ENCODE measurements around the gene MTA1.
A peak's percentile ranks its signal among the peaks of the same experiment; 100 is the strongest.

The MTA1 gene

DNA sequence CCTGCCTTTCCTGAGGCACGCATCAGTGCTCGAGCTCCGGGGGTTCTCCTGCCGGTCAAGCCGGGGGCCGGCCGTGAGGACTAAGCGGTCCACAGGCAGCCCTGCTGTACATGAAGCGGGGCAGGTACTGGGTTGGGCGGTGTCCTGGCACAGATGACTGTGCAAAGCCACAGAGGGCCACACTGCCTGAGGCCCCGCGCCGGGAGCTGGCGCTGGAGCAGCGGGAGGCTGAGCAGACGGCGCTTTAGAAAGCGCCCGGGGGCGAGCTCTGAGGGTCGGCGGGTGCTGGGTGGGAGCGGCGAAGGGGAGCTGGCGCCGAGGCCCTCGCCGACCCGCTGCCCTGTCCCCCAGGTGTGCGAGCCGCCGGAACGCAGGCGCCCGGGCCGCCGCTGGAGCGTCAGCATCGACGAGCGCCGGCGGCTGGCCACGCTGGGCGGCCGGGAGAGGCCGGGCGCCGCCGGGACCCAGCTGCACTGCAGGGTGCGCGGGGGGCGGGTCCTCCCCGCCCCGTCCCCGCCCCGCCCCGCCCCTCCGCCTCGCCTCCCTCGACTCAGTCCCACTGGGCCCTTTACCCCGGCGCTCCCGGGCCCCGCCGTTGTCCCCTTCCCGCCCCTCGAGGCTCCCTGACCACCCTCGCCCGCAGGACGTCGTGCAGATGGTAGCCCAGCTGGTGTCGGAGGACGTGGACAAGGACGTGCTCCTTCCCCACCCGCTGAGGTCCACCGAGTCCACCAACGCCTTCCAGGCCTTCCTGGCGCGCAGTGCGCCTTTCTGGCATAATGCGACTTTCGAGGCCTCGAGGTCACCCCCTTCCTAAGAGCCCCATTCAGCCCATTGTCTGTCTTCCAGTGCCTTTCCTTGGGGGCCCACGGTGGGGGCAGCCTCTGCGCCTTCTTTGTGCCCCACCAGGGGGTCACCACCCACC is 8.3 kb upstream of the MTA1 start:
- no peak for DNase-seq

DNA sequence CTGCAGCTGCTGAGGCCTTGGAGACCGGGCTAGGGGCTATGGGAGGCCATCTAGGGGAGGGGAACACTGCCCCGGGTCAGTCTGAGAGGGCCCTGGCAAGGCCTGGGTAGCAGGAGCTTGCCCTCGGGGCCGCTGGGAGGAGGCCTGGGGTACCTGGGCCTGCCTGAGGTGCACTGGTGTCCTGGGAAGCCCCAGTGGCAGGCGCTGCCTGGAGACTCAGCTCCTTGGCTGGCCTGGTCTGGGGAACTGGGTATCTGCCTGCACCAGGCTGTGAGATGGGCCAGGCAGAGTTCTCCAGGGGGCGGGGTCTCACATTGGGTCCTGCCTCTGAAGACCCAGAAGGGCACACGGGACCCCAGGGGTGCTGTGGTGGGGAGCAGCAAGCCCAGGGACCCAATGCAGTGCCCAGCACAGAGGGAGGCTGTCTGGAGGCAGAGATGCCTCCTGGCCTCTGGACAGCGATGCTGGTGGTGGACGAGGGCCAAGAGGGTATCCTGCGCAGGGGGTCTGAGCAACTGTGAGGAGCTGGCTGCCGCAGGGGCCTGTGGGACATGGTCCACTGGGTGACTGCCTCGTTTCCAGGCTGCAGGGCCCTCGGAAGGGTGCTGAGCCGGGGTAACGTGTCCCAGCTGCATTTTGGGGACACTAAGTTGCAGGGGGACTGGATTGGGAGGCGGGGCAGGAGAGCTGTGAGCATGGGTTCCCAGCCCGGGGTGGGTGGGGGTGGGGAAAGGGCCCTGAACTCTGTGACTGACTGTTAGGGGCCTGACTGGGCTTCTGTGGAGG is 7.4 kb upstream of the MTA1 start:
- no peak for DNase-seq

DNA sequence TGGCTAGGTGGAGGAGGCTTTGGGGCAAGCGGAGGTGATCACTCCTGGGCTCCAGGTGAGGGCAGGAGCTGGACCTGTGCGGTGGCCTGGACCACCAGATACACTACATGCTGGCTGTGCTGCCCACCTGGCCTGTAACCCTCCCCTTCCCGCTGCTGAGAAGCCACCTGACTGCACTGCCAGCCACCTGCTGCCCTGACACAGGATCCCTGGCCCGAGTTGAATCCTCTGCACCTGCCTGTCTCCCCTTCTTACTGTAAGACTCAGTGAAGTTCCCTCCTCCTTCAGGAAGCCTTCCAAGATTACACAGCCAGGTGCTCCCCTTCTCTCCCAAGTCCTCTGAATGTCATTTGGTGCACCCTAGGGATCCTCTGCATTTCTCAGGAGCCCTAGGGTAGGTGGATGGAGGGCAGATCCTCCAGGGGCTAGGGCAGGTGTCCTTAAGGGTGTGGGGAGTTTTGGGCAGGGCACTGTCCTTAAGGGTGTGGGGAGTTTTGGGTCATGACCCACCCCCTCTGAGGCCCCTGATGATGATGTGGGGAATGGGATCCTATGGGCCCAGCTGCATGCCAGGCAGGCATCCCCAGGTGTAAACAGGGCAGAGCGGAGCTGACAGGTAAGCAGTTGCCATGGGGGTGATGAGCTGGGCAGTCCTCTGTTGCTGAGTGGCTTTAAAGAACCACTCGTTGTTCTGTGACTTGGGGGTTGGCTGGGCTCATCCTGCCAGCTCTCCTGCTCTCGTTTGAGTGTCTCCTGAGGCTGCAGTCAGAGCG is 6.7 kb upstream of the MTA1 start:
- no peak for DNase-seq

DNA sequence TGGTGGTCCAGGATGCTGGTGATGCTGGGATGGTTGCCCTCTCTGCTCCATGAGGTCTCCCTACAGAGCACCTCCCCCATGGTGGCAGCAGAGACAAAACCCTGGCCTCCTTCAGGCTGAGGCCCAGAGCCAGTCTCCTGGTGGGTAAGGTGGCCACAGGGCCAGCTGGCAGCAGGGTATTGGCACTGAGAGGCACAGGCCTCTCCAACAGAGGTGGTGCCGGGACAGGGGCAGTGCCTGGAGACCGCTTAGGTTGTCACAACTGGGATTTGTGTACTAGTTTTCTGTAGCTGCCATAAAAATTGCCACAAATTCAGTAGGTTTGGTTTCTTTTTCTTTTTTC is 6.1 kb upstream of the MTA1 start:
- no peak for DNase-seq

DNA sequence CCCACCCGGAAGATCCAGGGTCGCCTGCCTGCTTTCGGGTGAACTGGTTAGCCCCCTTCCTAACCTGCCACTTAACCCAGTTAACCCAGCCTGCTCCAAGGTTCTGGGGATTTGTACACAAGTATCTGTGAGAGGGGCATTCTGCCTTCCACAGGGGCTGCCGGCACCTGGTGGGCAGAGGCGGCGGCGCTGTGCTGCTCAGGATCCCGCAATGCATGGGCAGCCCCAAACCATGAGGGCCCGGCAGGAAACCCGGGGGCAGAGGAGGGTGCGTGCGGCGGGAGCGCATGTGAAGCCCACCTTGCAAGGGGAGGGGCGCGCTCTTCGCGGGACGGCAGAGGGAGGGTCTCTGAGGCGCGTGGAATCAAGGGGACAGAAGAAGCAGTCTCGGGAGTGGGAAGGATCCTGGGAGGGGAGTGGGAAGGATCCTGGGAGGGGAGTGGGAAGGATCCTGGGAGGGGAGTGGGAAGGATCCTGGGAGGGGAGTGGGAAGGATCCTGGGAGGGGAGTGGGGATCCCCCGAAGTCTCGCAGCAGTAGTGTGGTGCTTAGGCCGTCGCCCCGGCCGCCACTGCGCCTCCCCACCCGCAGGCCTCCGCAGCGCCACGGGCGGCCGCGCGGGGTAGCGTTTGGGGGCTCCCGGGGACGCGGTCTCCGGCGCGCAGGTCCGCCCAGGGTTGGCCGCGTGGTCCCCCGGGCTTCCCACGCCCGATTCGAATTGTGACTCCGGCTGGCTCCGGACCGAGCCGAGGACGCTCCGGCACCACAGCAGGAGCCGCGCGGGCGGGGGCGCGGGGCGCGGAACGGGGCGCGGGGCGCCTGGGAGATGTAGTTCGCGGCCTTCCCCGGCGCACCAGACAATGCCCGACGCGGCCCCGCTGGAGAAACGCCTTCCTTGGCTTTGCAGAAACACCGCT is 4.9 kb upstream of the MTA1 start:
- peak; percentile 56 for DNase-seq

DNA sequence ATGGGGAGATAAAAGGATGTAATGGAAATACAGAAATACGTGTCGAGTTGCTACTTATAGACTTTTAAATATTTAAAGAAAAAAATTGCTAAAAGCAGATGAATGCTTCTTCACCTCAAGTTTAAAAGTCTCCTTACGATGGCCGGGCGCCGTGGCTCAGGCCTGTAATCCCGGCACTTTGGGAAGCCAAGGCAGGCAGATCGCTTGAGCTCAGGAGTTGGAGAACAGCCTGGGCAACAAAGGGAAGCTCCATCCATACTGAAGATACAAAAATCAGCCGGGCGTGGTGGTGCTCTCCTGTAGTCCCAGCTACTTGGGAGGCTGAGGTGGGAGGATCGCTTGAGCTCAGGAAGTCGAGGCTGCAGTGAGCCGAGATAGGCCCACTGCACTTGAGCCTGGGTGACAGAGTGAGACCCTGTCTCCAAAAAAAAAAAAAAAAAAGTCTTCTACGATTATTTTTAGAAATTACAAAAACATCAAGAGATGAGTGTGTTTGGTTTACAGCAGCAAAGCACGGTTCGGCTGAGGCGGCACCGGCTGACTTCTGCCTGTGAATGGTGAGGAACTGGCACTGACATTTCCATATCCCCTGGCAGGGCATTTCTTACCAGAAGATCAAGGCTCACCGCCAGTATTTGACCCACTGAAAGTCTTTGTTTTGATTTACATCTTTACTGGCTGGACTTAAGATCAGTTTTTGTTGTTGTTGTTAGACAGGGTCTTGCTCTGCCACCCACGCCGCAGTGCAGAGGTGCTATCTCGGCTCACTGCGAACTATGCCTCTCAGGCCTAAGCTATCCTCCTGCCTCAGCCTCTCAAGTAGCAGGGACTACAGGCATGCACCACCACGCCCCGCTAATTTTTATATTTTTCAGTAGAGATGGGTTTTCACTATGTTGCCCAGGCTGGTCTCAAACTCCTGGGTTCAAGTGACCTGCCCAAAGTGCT is 3.9 kb upstream of the MTA1 start:
- no peak for DNase-seq

DNA sequence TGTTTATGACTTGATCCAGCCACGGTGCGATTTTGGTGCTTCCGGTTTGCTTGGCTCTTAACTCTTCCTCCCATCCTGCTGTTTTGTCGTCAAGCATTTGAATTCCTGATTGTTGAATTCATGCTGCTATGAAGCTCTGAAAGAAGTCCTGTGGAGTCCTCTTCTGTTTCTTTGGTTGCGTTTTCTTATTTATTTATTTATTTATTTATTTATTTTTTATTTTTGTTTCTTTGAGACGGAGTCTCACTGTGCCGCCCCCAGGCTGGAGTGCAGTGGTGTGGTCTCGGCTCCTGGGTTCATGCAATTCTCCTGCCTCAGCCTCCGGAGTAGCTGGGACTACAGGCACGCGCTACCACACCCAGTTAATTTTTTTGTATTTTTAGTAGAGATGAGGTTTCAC is 3.0 kb upstream of the MTA1 start:
- no peak for DNase-seq

DNA sequence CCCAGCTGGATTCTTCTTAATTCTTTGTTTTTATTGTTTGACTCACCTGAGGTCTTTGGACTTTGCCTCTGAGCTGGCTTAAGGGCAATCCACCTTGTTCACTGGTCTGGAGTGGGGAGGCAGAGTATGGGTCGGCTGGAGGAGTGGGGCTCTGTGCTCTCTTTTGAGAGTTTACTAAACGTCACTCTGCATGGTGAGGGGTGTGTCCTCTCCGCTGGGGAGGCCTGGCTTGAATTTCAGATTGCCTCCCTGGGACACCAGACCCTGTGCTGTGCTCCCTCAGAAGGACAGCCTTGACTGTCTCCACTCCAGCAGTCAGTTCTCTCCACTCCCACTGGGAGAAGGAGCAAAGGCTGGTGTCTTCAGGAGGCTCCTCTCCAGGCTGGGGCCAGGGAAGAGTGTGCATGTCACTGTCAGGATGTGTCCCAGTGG is 1.9 kb upstream of the MTA1 start:
- no peak for DNase-seq

DNA sequence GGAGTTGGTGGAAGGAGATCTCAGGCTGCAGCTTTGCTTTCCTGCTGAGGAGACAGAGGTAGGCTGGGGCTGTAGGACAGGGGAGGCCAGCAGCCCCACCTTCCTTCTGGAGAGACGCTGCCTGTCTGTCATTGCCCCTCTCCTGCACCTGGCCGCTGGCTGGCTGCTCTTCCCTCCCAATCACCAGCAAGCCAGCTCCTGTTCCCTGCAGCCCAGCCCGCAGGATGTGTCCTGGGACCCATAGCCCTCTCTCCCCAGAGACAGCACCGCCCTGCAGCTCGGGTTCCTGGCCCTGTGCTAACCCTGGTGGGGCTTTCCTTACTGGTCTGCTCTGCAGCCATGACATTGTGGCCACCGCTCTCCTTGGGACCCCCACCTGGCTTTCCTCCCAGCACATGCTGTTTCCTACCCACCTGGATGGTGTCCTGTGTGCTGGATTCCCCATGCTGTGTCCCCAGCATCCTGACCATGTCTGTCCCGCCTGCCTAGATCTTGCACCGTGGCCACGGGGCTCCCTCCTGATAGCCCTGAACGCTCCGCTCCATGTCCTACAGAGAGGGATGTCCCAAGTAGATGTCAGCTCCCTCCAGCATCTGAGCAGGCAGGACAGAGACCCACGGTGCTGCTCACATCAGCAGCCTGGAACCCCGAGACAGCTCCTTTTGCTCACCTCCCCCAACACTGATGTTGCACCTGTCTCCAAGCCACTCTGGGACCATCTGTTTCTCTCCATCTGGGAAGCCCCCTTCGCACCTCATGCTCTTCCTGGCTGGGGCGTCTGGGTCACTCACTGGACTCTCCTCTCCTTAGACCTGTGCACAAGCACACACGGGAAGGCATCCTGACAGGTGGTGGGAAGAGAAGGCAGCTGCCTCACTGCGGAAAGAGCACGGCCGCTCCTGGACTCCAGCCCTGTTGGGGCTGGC is 1.1 kb upstream of the MTA1 start:
- DNase-seq = no peak

DNA sequence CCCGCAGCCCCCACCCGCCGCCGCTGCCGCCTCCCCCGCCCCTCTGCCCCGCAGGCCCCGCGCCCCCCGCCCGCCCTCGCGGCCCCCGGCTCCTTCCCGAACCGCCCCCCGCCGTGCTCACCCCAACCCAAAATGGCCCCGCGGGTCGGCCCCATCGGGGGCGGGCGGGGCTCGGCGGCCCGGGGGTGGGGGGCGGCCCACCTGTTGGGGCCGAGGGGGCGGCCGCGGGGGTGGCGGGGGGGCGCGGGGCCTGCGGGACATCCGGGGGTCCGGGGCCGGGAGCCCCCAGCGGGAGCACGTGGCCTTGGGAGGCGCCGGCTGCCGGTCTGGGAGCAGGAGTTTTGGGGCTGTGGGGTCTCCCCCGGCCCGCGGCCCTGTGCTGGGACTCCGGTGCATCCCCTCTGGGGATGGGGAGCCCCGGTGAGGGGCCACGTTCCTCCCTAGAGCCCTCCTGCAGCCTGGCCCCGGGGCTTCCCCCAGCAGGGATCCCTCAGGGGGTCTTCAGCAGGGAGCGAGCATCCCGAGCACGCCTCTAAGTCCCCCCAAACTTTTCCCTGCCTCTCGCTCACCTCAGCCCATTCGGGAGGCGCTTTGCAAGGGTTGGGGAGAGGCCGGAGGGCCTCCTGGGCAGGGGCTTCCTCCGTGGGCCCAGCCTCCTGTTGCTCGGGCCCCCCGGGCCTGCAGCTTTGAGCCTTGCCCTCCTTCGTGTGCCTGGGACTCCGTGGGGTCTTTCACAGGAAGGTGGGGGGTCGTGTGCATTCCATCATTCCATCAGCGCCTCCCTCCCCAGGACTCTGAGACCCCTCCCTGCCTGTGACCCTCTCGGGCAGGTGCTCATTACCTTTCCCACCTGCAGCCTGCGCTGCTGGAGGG is 710 bp downstream of the MTA1 start:
- DNase-seq = no peak

DNA sequence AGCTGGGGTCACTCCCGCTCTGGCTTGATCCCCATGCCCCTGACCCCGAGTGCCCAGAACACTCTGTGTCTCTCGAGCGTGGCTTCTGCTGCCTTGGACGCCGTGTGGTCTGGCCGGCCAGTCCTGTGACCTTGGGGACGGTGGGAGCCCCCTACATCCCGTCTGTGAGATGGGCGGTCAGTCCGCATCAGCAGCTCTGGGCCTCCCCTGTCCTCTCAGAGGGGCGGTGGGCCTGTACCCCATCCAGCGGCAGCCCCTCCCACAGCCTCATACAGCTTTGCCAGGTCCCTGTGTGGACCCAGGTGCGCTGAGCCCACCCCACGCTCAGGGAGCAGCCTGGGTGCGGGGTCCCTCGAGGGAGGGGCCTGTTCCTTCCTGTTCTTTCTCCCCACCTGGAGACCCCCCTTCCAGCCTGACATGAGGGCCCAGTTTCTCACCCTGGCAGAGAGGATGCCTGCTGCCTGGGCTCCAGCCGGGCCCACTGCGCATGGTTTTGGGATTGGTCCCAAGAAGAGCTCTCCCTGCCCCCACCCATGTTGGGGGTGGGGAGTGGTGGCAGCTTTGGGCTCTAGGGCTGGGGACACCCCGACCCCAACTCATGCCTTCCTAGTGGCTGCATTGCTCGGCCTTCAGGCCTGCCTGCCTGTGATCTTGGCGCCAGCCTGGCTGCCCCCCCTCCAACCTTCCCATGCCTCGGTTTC is 1.5 kb downstream of the MTA1 start:
- DNase-seq = no peak

DNA sequence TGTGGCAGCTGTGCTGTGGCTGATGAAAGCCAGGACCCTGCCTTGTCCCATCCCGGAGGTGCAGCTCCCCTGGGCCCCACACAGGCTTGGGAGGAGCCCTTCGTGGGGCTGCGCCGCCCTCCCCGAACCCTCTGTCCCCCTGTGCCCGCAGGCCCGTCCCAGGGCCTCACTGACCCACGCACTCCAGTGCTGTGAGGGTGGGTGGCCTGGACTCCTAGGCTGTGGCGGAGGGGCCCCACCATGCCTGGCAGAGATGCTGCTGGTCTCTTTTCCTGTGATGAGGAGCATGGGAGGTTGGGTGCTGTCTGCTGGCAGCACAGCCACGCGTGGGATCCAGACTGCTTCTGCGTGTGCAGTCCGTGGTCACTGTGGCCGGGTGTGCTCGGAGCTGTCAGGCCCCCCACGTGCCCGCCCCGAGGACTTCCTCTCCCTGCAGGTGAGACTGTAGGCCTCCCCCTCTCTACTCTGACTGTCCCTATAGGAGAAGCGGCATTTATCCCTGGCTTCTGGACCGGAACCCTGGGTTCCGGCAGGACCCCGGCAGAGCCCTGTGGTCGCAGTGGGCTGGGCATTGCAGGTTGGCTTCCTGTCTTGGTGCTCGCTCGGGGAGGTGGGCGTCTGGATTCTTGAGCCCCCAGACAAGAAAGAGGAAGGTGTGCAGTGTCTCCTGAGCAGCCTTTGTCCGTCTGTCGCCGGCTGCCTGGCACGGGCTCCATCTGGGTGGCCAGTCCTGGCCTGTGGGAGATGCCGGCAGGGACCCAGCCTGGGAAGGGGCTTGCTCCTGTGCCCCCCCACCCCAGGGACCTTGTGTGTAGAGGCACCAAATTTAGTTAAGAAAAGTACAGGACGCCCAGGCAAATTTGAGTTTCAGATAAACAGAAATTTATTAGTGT is 2.3 kb downstream of the MTA1 start:
- no peak for DNase-seq

DNA sequence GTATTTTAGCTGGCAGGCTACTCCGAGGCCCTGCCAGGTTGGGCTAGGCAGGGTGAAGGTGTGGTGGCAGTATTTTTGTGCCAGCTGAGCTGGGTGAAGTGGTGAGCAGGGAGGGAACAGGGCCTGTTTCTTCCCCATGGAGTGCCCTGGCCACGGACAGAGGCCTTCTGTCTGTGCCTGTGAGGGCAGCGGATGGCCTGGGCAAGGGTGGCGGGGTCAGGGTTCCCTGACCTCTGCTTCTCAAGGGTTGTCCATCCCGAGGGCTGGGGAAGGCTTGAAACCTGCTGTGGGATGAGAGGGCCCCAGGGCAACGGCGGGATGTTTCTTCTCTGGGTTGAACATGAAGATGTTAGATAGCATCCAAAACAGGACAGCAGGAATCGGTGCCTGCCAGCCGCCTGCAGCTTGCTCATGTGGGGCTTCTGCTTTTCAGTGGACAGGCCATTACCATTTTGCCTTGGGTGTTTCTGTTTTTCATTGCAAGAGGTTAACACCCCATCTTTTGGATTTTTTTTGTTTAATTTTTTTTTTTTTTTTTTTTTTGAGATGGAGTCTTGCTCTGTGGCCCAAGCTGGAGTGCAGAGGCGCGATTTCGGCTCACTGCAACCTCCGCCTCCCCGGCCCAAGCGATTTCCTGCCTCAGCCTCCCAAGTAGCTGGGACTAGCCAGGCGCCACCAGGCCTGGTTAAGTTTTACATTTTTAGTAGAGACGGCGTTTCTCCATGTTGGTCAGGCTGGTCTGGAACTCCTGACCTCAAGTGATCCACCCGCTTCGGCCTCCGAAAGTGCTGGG is 3.3 kb downstream of the MTA1 start:
- DNase-seq = no peak

DNA sequence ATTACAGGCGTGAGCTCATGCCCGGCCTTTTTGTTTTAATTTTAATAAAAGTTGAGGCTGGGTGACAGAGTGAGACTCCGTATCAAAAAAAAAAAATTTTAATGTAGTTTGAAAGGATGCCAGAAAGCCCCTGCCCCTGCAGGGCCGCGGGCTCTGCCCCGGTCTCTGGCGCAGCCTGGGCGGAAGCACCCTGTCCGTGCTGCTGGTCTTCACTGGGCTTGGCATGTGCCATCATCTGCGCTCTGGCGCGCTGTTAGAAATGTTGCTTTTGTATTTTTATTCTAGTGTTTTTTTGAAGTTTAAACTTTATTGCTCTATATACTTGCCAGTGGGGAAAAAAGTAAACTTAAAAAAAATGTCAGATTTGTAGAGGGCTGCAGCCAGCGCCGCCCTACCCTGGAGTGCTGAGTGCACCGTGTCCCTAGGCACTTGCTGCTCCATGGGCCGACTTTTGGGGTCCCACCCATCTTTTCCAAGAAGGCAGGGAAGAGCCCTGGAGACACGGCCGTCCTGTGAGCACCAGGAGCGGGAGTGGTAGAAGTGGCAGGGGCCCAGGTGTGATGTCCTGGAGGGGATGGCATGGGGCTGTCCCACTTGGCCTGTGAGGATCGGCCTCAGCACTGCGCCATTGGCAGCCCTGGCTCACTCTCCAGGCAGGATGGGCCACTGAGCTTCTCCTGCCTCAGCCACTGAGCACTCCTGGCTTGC is 4.0 kb downstream of the MTA1 start:
- no peak for DNase-seq

DNA sequence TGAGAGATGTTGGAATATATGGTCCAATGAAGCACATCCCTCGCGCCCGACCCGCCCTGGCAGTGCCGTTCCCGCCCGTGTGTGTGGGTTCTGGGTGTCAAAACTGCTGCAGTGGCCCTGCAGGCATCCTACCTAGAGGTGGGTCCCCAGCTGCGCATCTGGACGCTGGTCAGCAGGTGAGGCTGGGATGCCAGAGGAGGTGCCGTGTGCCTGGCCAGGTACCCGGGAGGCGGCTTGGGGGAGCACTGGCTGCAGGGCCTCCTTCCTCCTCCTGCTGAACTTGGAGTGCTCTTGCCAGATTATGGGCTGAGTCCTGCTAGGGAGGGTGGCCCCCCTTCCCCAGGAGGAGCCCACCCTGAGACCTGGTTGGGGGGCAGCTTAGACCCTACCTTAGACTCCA is 5.2 kb downstream of the MTA1 start:
- no peak for DNase-seq

DNA sequence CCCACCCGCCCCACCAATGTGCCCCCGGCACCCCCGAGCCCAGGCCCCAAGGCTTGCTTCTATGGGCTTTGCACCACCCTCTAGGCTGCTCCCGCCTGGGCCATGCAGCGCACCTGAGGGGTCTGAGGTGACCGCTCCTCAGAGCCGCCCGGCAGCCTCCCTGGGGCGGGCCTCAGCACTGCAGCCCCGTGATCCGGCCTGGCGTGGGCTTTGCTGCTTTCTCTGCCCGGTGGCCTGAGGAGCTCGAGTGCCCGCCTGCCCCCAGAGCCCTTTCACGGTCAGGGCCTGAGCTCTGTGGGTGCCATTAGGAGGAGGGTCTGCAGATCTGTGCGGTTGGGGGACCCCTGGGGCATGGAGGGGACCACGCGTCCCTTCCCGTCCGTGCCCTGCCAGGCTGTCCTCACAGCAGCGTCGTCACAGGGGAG is 6.2 kb downstream of the MTA1 start:
- DNase-seq = no peak
